Ovary (tissue), 3 donors: Measurements from ENCODE around the gene ANXA6.

Experiments used
- CTCF ChIP-seq, 3 donors: fragments of 450-650 bp in 2 of 3; fragments of 200-600 bp in 1 of 3; IDR thresholded peaks; one replicate each; pipeline versions ENCODE4 v1.5.1 to v1.8.0; 2016 to 2022; ENCODE audit warnings: antibody characterized with exemption in 3 of 3, mild to moderate bottlenecking in 1 of 3
- EP300 ChIP-seq: sonication (generic); formaldehyde crosslinking; IDR thresholded peaks from one replicate; pipeline ENCODE4 v1.6.1; 2017; ENCODE audit warnings: antibody characterized with exemption
- POLR2A ChIP-seq: fragments of 450-650 bp; IDR thresholded peaks from one replicate; pipeline ENCODE4 v1.6.1; 2017; ENCODE audit warnings: antibody characterized with exemption, mild to moderate bottlenecking, moderate library complexity
- donor health status: DM: no; HTN: no; CAD: no.

DNA sequence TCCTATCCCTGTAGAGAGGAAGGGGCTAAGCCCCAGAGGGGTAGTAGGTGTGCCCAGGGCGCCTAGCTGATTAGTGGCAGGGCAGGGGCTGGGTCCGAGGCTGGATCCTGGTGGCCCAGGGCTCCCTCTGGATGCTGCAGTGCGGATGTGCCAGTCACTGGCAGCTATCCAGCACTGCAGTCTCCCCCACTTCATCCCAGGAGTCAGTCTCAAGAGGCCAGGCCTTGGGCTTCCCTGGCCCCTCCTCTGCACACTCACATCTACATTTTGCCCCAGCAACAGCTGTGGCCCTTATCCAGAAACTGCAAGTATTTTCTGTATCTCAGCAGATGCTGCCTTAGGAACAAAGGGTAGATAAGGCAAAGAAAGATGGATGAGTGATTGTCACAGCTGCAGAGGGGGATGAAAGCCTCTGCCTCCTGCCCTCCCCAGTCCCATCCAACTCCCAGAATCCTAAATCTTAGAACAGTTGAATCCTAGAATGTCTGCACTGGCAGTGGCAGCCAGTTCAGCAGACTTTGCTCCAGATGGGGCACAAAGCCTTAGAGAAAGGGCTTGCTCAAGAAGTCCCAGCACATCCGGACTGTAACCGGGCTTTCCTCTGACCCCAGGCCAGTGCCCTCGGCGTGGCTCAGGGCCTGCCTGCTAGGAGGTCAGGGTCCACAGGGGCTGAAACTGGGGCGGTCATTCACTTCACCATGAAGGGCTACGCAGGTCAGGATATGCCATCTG lies 1.6 kb downstream of the ANXA6 start:
- TF ChIP-seq POLR2A (no peak), CTCF (IDR thresholded peaks at IDR 0.05) (no peak), EP300 (no peak)
